Colonic mucosa (tissue), 4 donors: ENCODE results near the gene CDKAL1. TPM values are rescaled to one million over a fixed set of nuclear protein-coding genes. Genes with fewer than 3 reads are reported as not detected.

Experiments
- DNase-seq: peaks from one replicate; pipeline ENCODE4 v3.0.0-alpha.2; 2020
- H3K27ac ChIP-seq: fragments of 200-600 bp; one replicate; pipeline ENCODE4 v1.8.0; 2021
- H3K27me3 ChIP-seq: fragments of 200-600 bp; one replicate; pipeline ENCODE4 v1.8.0; 2021
- H3K36me3 ChIP-seq: fragments of 200-600 bp; one replicate; pipeline ENCODE4 v1.8.0; 2021
- H3K4me1 ChIP-seq: fragments of 200-600 bp; one replicate; pipeline ENCODE4 v1.8.0; 2021; ENCODE audit warnings: mild to moderate bottlenecking
- H3K4me3 ChIP-seq: fragments of 200-600 bp; one replicate; pipeline ENCODE4 v1.8.0; 2021
- H3K9ac ChIP-seq, 2 donors: one replicate each; pipeline ENCODE4 v1.7.0; 2013; ENCODE audit warnings: control low read depth in 2 of 2, low read depth in 2 of 2, low read length in 2 of 2
- H3K9me3 ChIP-seq: fragments of 200-600 bp; one replicate; pipeline ENCODE4 v1.8.0; 2021
- intact Hi-C: fragments of 100-400 bp; cut with DNase I; formaldehyde crosslinking; loops from one replicate; pipeline ENCODE4 v1.14.1; 2022
- total RNA-seq, 2 donors: library from RNA; stranded (reverse); fragmentation: NEBNext Ultra II Directional in 1 of 2; extraction: Animal tissue kit (Norgen Biotek cat#: 25700) in 1 of 2; gene quantifications; one replicate each; pipeline ENCODE4 v1.2.1, GENCODE V29; 2021
- TF ChIP-seq, protein P1 (sequence below): fragments of 200-600 bp; IDR thresholded peaks from one replicate; pipeline ENCODE4 v1.8.0; 2022; ENCODE audit warnings: antibody characterized with exemption, mild to moderate bottlenecking
- donor health status: healthy.
- donor health status: DM: no; HTN: no; CAD: no.
- donor health status: DM: no; HTN: no; CAD: no.

The CDKAL1 gene
- total RNA-seq, 2 donors from 2014 or later: 13.8 to 14.2 TPM

DNA sequence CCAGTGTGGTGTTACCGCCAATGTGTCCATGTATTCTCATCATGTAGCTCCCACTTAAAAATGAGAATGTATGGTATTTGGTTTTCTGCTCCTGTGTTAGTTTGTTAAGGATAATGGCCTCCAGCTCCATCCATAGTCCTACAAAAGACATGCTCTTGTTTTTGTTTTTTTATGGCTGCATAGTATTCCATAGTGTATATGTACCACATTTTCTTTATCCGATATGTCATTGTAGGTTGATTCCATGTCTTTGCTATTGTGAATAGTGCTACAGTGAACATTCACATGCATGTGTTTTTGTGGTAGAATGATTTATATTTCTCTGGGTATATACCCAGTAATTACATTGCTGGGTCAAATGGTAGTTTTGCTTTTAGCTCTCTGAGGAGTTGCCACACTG lies 207.2 kb downstream of the CDKAL1 start:
- no peak for DNase-seq
- no peak overlapping the region for H3K9ac ChIP-seq
- no peak overlapping the region for H3K4me3 ChIP-seq
- H3K36me3 ChIP-seq: no peaks in the 10 kb centered on the region
- TF ChIP-seq, protein P1, sequence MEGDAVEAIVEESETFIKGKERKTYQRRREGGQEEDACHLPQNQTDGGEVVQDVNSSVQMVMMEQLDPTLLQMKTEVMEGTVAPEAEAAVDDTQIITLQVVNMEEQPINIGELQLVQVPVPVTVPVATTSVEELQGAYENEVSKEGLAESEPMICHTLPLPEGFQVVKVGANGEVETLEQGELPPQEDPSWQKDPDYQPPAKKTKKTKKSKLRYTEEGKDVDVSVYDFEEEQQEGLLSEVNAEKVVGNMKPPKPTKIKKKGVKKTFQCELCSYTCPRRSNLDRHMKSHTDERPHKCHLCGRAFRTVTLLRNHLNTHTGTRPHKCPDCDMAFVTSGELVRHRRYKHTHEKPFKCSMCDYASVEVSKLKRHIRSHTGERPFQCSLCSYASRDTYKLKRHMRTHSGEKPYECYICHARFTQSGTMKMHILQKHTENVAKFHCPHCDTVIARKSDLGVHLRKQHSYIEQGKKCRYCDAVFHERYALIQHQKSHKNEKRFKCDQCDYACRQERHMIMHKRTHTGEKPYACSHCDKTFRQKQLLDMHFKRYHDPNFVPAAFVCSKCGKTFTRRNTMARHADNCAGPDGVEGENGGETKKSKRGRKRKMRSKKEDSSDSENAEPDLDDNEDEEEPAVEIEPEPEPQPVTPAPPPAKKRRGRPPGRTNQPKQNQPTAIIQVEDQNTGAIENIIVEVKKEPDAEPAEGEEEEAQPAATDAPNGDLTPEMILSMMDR: no peak
- H3K4me1 ChIP-seq: no peaks in the 10 kb centered on the region
- H3K27me3 ChIP-seq: no peaks in the 10 kb centered on the region
- no peaks in the 10 kb centered on the region for H3K9me3 ChIP-seq
- no peak overlapping the region for H3K27ac ChIP-seq
- intact Hi-C loops: no loop called here

DNA sequence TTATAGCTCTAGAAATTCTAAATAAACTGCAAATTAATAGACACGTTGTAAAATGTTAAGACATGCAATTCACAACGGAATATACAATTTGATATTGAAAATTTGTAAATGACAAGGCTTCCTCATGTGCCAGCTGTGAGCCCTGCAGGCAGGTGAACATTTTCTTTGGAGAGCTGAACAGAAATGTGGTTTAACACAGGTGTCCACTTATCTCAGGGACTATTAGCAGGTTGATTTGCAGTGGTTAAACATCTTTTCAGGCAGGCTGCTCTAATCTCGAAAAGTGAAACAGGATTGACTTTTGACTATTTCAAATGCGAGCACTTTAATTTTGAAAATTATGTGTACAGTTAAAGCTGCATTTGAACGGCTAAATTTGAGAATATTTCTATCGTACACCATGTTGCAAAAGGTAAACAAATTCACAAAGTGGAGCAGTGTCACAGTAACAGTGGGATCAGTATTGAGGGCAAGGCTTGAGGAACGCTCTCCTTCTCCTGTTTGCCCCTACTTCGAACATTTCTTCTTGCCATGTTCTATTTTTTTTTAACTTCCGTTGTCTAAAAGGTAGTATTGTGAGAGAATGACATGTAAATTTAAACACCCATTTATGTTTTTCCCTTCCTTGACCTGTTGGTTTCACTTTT lies 210.8 kb downstream of the CDKAL1 start:
- Histone ChIP-seq H3K27ac (no peak overlapping the region), H3K9ac (no peak overlapping the region), H3K27me3 (no peaks in the 10 kb centered on the region), H3K9me3 (no peaks in the 10 kb centered on the region), H3K4me1 (no peaks in the 10 kb centered on the region), H3K4me3 (no peak overlapping the region), H3K36me3 (no peaks in the 10 kb centered on the region)
- TF ChIP-seq, protein P1: no peak
- DNase-seq: no peak
- intact Hi-C loops: no loop called here

DNA sequence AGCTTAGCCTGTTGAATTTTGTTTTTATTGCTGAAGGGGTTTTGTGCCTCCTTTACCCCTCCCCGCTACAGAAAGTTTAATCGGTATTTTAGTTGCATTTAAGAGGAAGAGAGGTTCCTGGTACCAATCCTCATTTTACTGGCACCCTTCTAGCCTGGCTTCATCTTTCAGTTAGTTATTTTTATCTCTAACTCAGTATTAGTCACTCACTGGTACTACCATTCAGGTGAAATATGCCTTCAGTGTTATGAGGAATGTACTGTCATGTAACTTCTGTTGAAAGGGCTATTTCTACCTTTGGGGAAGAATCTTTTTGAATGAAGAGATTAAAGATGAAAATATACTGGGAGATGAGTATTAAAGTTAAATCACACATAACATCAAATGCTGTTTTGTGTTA lies 211.8 kb downstream of the CDKAL1 start:
- H3K9ac ChIP-seq: no peak overlapping the region
- TF ChIP-seq, protein P1: no peak
- no peaks in the 10 kb centered on the region for H3K9me3 ChIP-seq
- intact Hi-C loops: no loop called here
- DNase-seq: no peak
- no peak overlapping the region for H3K27ac ChIP-seq
- no peaks in the 10 kb centered on the region for H3K4me1 ChIP-seq
- no peaks in the 10 kb centered on the region for H3K27me3 ChIP-seq
- no peak overlapping the region for H3K4me3 ChIP-seq
- no peaks in the 10 kb centered on the region for H3K36me3 ChIP-seq

DNA sequence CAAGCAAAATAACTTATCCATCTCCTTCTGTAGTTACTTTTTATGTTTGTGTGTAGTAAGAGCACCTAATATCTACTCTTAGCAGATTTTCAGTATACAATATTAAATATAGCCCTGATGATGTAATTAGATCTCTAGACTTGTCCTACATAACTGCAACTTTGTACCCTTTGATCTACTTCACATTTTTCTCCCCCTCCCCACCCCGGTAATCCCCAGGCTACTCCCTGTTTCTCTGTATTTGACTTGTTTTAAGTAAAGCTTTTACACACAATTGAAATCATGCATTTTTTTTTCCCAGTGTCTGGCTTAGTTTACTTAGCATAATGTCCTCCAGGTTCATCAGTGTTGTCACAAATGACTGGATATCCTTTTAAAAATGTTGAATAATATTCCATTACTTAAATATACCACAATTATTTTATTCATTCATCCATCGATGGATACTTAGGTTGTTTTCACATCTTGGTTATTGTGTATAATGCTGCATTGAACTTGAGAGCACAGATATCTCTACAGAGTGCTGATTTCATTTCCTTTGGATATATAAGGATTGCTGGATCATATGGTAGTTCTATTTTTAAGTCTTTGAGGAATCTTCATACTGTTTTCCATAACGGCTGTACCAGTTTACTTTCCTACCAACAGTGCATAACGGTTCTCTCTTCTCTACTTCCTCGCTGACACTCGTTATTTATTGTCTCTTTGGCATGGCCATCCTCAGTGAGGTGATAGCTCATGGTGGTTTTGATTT lies 212.7 kb downstream of the CDKAL1 start:
- no peaks in the 10 kb centered on the region for H3K36me3 ChIP-seq
- H3K27me3 ChIP-seq: no peaks in the 10 kb centered on the region
- no peaks in the 10 kb centered on the region for H3K4me1 ChIP-seq
- H3K9me3 ChIP-seq: no peaks in the 10 kb centered on the region
- H3K9ac ChIP-seq: no peak overlapping the region
- DNase-seq: no peak
- no peak overlapping the region for H3K27ac ChIP-seq
- intact Hi-C loops: no loop called here
- H3K4me3 ChIP-seq: no peak overlapping the region
- TF ChIP-seq, protein P1: no peak

DNA sequence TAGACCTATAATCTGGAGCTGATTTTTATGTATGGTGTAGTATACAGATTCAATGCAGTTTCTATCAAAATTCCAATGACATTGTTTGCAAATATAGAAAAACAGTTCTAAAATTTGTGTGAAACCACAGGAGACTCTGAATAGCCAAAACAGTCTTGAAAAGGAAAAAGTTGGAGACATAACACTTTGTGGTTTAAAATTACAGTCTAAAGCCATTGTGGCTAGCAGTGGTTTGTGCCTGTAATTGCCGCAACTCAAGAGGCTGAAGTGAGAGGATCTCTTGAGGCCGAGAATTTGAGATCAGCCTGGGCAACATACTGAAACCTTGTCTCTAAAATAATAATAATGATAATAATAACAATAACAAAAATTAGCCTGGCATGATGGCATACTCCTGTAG lies 213.7 kb downstream of the CDKAL1 start:
- TF ChIP-seq, protein P1: no peak
- Histone ChIP-seq H3K4me3 (no peak overlapping the region), H3K36me3 (no peaks in the 10 kb centered on the region), H3K27ac (no peak overlapping the region), H3K27me3 (no peaks in the 10 kb centered on the region), H3K4me1 (no peaks in the 10 kb centered on the region), H3K9me3 (no peaks in the 10 kb centered on the region), H3K9ac (no peak overlapping the region)
- intact Hi-C loops: no loop called here
- no peak for DNase-seq
